Activated CD4-positive, CD25-positive, alpha-beta regulatory T cell (primary cell): ENCODE measurements around the gene SGCD.

ENCODE experiments used
- DNase-seq, 4 experiments: peaks; one replicate each; lab custom pipeline; 2025; lab: John Stamatoyannopoulos, UW

SGCD gene

GRCh38 chr5:156778139-156778706, 451.3 kb downstream of the SGCD start:
- no peak for DNase-seq

- no peak for DNase-seq
These were observed 451.8 kb downstream of the SGCD start for GRCh38 chr5:156778752-156779151.

- no peak for DNase-seq
These were observed 452.5 kb downstream of the SGCD start for GRCh38 chr5:156779436-156779835.

- DNase-seq = no peak
These were observed 456.1 kb downstream of the SGCD start for GRCh38 chr5:156783092-156783491.

GRCh38 chr5:156794687-156795086, 467.7 kb downstream of the SGCD start:
- no peak for DNase-seq

- no peak for DNase-seq
These were observed 471.2 kb downstream of the SGCD start for GRCh38 chr5:156798201-156798600.

GRCh38 chr5:156799171-156799570, 472.2 kb downstream of the SGCD start:
- no peak for DNase-seq

GRCh38 chr5:156800929-156801328, 474.0 kb downstream of the SGCD start:
- no peak for DNase-seq

GRCh38 chr5:156802501-156802900, 475.5 kb downstream of the SGCD start:
- no peak for DNase-seq

GRCh38 chr5:156803404-156803803, 476.4 kb downstream of the SGCD start:
- DNase-seq = no peak

- DNase-seq = no peak
These were observed 486.0 kb downstream of the SGCD start for GRCh38 chr5:156812959-156813358.

GRCh38 chr5:156815988-156816599, 489.1 kb downstream of the SGCD start:
- no peak for DNase-seq
